ENCODE data around the gene LRCH1. TPM values are rescaled to one million over a fixed set of nuclear protein-coding genes. Genes with fewer than 3 reads are reported as not detected.

Gene LRCH1
- polyA plus RNA-seq, 1 experiment, result 8.3 TPM

- DNase-seq (ENCODE audit: low read depth), result no peak
- CTCF ChIA-PET, result no interaction called here
- Histone ChIP-seq H3K36me3 (ENCODE audit: control insufficient read depth, insufficient read depth, low read length) (no peaks in the 10 kb centered on the region), H3K27me3 (ENCODE audit: control insufficient read depth, insufficient read depth, low read length) (no peaks in the 10 kb centered on the region), H3K4me3 (ENCODE audit: low read depth, low read length) (no peak overlapping the region)
- POLR2A ChIA-PET, result no interaction called here
- no peak for TF ChIP-seq CTCF (IDR thresholded peaks at IDR 0.05; ENCODE audit: insufficient read depth, low read depth, low read length)
Observed at GRCh38 chr13:46647512-46648065, 94.6 kb downstream of the LRCH1 start.

- Histone ChIP-seq H3K36me3 (ENCODE audit: control insufficient read depth, insufficient read depth, low read length) (no peaks in the 10 kb centered on the region), H3K4me3 (ENCODE audit: low read depth, low read length) (no peak overlapping the region), H3K27me3 (ENCODE audit: control insufficient read depth, insufficient read depth, low read length) (no peaks in the 10 kb centered on the region)
- CTCF ChIA-PET, result no interaction called here
- no peak for DNase-seq (ENCODE audit: low read depth)
- TF ChIP-seq CTCF (IDR thresholded peaks at IDR 0.05; ENCODE audit: insufficient read depth, low read depth, low read length), result no peak
- POLR2A ChIA-PET, result no interaction called here
Observed at GRCh38 chr13:46648166-46648607, 95.2 kb downstream of the LRCH1 start.

GRCh38 chr13:46649816-46650215, 96.8 kb downstream of the LRCH1 start:
- ChIA-PET POLR2A (no interaction called here), CTCF (no interaction called here)
- DNase-seq (ENCODE audit: low read depth), result no peak
- no peak for TF ChIP-seq CTCF (IDR thresholded peaks at IDR 0.05; ENCODE audit: insufficient read depth, low read depth, low read length)
- Histone ChIP-seq H3K27me3 (ENCODE audit: control insufficient read depth, insufficient read depth, low read length) (no peaks in the 10 kb centered on the region), H3K36me3 (ENCODE audit: control insufficient read depth, insufficient read depth, low read length) (no peaks in the 10 kb centered on the region), H3K4me3 (ENCODE audit: low read depth, low read length) (no peak overlapping the region)

GRCh38 chr13:46654951-46655350, 102.0 kb downstream of the LRCH1 start:
- H3K4me3 ChIP-seq (ENCODE audit: low read depth, low read length), result no peak overlapping the region
- ChIA-PET CTCF (interaction anchor here (1.7 kb wide), 1 partner anchor 13 kb away, joined by 3 read pairs; no protein-coding TSS in a partner anchor), POLR2A (no interaction called here)
- no peak for DNase-seq (ENCODE audit: low read depth)
- TF ChIP-seq CTCF (IDR thresholded peaks at IDR 0.05; ENCODE audit: insufficient read depth, low read depth, low read length), result no peak
- no peaks in the 10 kb centered on the region for H3K36me3 ChIP-seq (ENCODE audit: control insufficient read depth, insufficient read depth, low read length)
- no peaks in the 10 kb centered on the region for H3K27me3 ChIP-seq (ENCODE audit: control insufficient read depth, insufficient read depth, low read length)

- DNase-seq (ENCODE audit: low read depth), result no peak
- POLR2A ChIA-PET, result interaction anchor here (0.9 kb wide), 1 partner anchor 10 kb away, joined by 4 read pairs; no protein-coding TSS in a partner anchor
- Histone ChIP-seq H3K36me3 (ENCODE audit: control insufficient read depth, insufficient read depth, low read length) (no peaks in the 10 kb centered on the region), H3K4me3 (ENCODE audit: low read depth, low read length) (no peak overlapping the region), H3K27me3 (ENCODE audit: control insufficient read depth, insufficient read depth, low read length) (no peaks in the 10 kb centered on the region)
- no peak for TF ChIP-seq CTCF (IDR thresholded peaks at IDR 0.05; ENCODE audit: insufficient read depth, low read depth, low read length)
- CTCF ChIA-PET, result interaction anchor here (1.7 kb wide), 1 partner anchor 13 kb away, joined by 3 read pairs; no protein-coding TSS in a partner anchor
Observed at GRCh38 chr13:46655377-46656180, 102.6 kb downstream of the LRCH1 start.

All from BJ (cell line).